Measurements from ENCODE around the gene GRAP2.

- TF ChIP-seq CTCF (IDR thresholded peaks at IDR 0.05) (no peak), POLR2A (IDR thresholded peaks at IDR 0.05) (no peak)
Observed at GRCh38 chr22:39974065-39974464, 73.2 kb downstream of the GRAP2 start.

All from gastroesophageal sphincter (tissue), 3 donors.